Left lung (tissue), 10 donors: ENCODE measurements around the gene CAPSL. TPM values are rescaled to one million over a fixed set of nuclear protein-coding genes. Genes with fewer than 3 reads are reported as not detected.
"Not testable (repeated sequence)": the region's sequence is repeated elsewhere in the genome, so short reads cannot be mapped to it uniquely, and the experiment has no call there.

ENCODE experiments used
- ATAC-seq: fragments of 200-7000 bp; cut with Tn5 transposase; one replicate; pipeline ENCODE4 v1.9.1; 2020; ENCODE audit warnings: moderate library complexity
- DNase-seq, 4 donors: peaks; one replicate each; pipeline ENCODE4 v3.0.0-alpha.2; 2013 to 2020
- H3K27ac ChIP-seq, 2 donors: fragments of 200-600 bp; sonication (generic) in 1 of 2; one replicate each; pipeline versions ENCODE4 v1.5.0 to v1.8.0; 2020 to 2021
- H3K27me3 ChIP-seq, 2 donors: fragments of 200-600 bp; sonication (generic) in 1 of 2; one replicate each; pipeline versions ENCODE4 v1.5.0 to v1.8.0; 2020 to 2021
- H3K36me3 ChIP-seq, 2 donors: fragments of 200-600 bp; sonication (generic) in 1 of 2; one replicate each; pipeline versions ENCODE4 v1.5.0 to v1.8.0; 2020 to 2021
- H3K4me1 ChIP-seq, 2 donors: fragments of 200-600 bp; one replicate each; pipeline ENCODE4 v1.8.0; 2021
- H3K4me3 ChIP-seq, 2 donors: fragments of 200-600 bp; sonication (generic) in 1 of 2; one replicate each; pipeline versions ENCODE4 v1.5.0 to v1.8.0; 2020 to 2021; ENCODE audit warnings: mild to moderate bottlenecking in 1 of 2
- H3K9me3 ChIP-seq, 2 donors: fragments of 200-600 bp; sonication (generic) in 1 of 2; one replicate each; pipeline versions ENCODE4 v1.5.0 to v1.8.0; 2020 to 2021
- CTCF ChIP-seq, 2 donors: fragments of 200-600 bp; sonication (generic) in 1 of 2; IDR thresholded peaks; one replicate each; pipeline versions ENCODE4 v1.5.0 to v1.8.0; 2021; ENCODE audit warnings: antibody characterized with exemption in 2 of 2
- intact Hi-C, 2 donors: fragments of 100-400 bp; cut with DNase I; formaldehyde crosslinking; loops; one replicate each; pipeline versions ENCODE4 v1.11.2 to v1.14.2; 2022
- polyA plus RNA-seq, 6 donors: library from polyadenylated mRNA; unstranded; fragments of 120-200 nt; gene quantifications; one replicate each; pipeline ENCODE4 v1.2.1, GENCODE V29; 2013; ENCODE audit not compliant: insufficient read length in 6 of 6
- total RNA-seq, 2 donors: library from RNA; stranded (reverse); fragmentation: NEBNext Ultra II Directional; extraction: Animal tissue kit (Norgen Biotek cat#: 25700); gene quantifications; one replicate each; pipeline ENCODE4 v1.2.1, GENCODE V29; 2021
- donor health status: DM: no; HTN: yes; CAD: no.
- donor health status: DM: no; HTN: no; CAD: no.

CAPSL gene
- total and polyA plus RNA-seq, 8 donors, result 2.0 to 12.0 (median 6.9) TPM; not detected in 1

- no peak for ATAC-seq
- TF ChIP-seq CTCF (IDR thresholded peaks at IDR 0.05), result no peak
These were observed 77.7 kb downstream of the CAPSL start for GRCh38 chr5:35860686-35861085.

GRCh38 chr5:35859101-35859661 is 79.2 kb downstream of the CAPSL start:
- Histone ChIP-seq H3K27me3 (no peaks in the 10 kb centered on the region), H3K27ac (peak overlapping the region; percentile 35 to 57), H3K4me3 (peak overlapping the region in 1 of 2 donors; percentile 46), H3K36me3 (peaks cover 0 to 35% of the 10 kb centered on the region in 2 donors), H3K4me1 (peaks cover 0 to 38% of the 10 kb centered on the region in 2 donors), H3K9me3 (no peaks in the 10 kb centered on the region)
- DNase-seq (no peak), ATAC-seq (no peak)
- no peak for TF ChIP-seq CTCF (IDR thresholded peaks at IDR 0.05)
- intact Hi-C loops, result no loop called here

More at GRCh38 chr5:35860686-35861085, 77.7 kb downstream of the CAPSL start:
- peaks cover 0 to 31% of the 10 kb centered on the region in 2 donors for H3K4me1 ChIP-seq
- peak overlapping the region in 1 of 2 donors; percentile 46 for H3K4me3 ChIP-seq
- no peaks in the 10 kb centered on the region for H3K9me3 ChIP-seq
- intact Hi-C loops, result no loop called here
- peaks cover 0 to 38% of the 10 kb centered on the region in 2 donors for H3K36me3 ChIP-seq
- H3K27me3 ChIP-seq, result no peaks in the 10 kb centered on the region
- no peak overlapping the region for H3K27ac ChIP-seq
- no peak for DNase-seq

- peaks cover 0 to 21% of the 10 kb centered on the region in 2 donors for H3K36me3 ChIP-seq
- ATAC-seq, result no peak
- peak overlapping the region in 1 of 2 donors; percentile 46 for H3K4me3 ChIP-seq
- no peaks in the 10 kb centered on the region for H3K9me3 ChIP-seq
- TF ChIP-seq CTCF (IDR thresholded peaks at IDR 0.05), result no peak
- no peaks in the 10 kb centered on the region for H3K27me3 ChIP-seq
- peaks cover 0 to 40% of the 10 kb centered on the region in 2 donors for H3K4me1 ChIP-seq
- DNase-seq, result no peak
- H3K27ac ChIP-seq, result peak overlapping the region; percentile 51 to 57
- intact Hi-C loops, result no loop called here
These were observed 80.7 kb downstream of the CAPSL start for GRCh38 chr5:35857606-35858205.

GRCh38 chr5:35856765-35857351 is 81.6 kb downstream of the CAPSL start, which contains the start of gene IL7R:
Gene IL7R (plus strand): TSS chr5:35856891. CDS start chr5:35856978, 87 bp downstream.
- H3K27ac ChIP-seq, result peak within 1 kb of the TSS; percentile 51 to 57
- DNase-seq (no peak), ATAC-seq (peak; percentile 54)
- H3K4me3 ChIP-seq, result peak within 1 kb of the TSS in 1 of 2 donors; percentile 46
- TF ChIP-seq CTCF (IDR thresholded peaks at IDR 0.05), result no peak
- H3K4me1 ChIP-seq, result peaks cover 0 to 39% of the 10 kb centered on the region in 2 donors
- H3K27me3 ChIP-seq, result no peaks in the 10 kb centered on the region
- H3K36me3 ChIP-seq, result peaks cover 0 to 13% of the 10 kb centered on the region in 2 donors
- no peaks in the 10 kb centered on the region for H3K9me3 ChIP-seq
- intact Hi-C loops, result no loop called here

- H3K36me3 ChIP-seq, DNase-seq, intact Hi-C loops, ATAC-seq, H3K9me3 ChIP-seq, H3K27me3 ChIP-seq: not testable (repeated sequence)
- H3K4me1 ChIP-seq, result peaks cover 0 to 44% of the 10 kb centered on the region in 2 donors
- H3K4me3 ChIP-seq, result peak overlapping the region in 1 of 2 donors; percentile 46
- H3K27ac ChIP-seq, result peak overlapping the region in 1 of 2 donors; percentile 57
These were observed 82.1 kb downstream of the CAPSL start for GRCh38 chr5:35856186-35856764.
